Stomach smooth muscle (tissue), 2 donors: Measurements from ENCODE around the gene APPBP2.
"Not testable (repeated sequence)": the region's sequence is repeated elsewhere in the genome, so short reads cannot be mapped to it uniquely, and the experiment has no call there.

Experiments used
- H3K27ac ChIP-seq: one replicate; pipeline ENCODE4 v1.7.0; 2013; ENCODE audit warnings: mild to moderate bottlenecking, low read length, inconsistent platforms
- H3K27me3 ChIP-seq, 2 donors: one replicate each; pipeline ENCODE4 v1.7.0; 2013; ENCODE audit warnings: low read length in 2 of 2; ENCODE audit not compliant: insufficient read depth in 2 of 2, control insufficient read depth in 1 of 2
- H3K36me3 ChIP-seq, 2 donors: one replicate each; pipeline ENCODE4 v1.7.0; 2013; ENCODE audit warnings: low read length in 2 of 2; ENCODE audit not compliant: control insufficient read depth in 2 of 2, insufficient read depth in 2 of 2
- H3K4me1 ChIP-seq: one replicate; pipeline ENCODE4 v1.7.0; 2013; ENCODE audit warnings: low read length; ENCODE audit not compliant: control insufficient read depth, insufficient read depth
- H3K4me3 ChIP-seq, 2 donors: one replicate each; pipeline ENCODE4 v1.7.0; 2013; ENCODE audit warnings: low read length in 2 of 2
- H3K9ac ChIP-seq, 2 donors: one replicate each; pipeline ENCODE4 v1.7.0; 2013; ENCODE audit warnings: low read length in 2 of 2, mild to moderate bottlenecking in 1 of 2
- H3K9me3 ChIP-seq, 2 donors: one replicate each; pipeline ENCODE4 v1.7.0; 2013; ENCODE audit warnings: low read length in 2 of 2; ENCODE audit not compliant: control insufficient read depth in 2 of 2
- donor health status: healthy.
- donor health status: Pancreatic carcinoma.

Gene APPBP2

DNA sequence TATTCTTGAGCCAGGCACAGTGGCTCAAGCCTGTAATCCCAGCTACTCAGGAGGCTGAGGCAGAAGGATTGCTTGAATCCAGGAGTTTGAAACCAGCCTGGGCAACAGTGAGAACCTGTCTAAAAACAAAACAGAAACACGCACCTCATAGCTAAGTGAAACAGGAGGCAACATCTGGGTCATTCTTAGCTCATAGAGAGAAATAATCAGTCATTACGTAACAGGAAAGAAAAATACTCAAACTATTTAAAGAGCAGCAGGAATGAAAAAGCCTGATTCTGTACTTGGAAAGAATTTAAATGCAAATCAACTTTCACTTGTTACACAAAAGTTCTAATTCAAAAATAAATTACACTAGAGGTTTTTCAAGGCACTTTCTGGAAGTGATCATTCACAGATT is 86.5 kb downstream of the APPBP2 start:
- Histone ChIP-seq H3K4me3 (no peak overlapping the region), H3K9me3 (no peaks in the 10 kb centered on the region), H3K36me3 (no peaks in the 10 kb centered on the region), H3K9ac (no peak overlapping the region), H3K27ac (no peak overlapping the region), H3K27me3 (no peaks in the 10 kb centered on the region), H3K4me1 (peaks cover 7% of the 10 kb centered on the region)

DNA sequence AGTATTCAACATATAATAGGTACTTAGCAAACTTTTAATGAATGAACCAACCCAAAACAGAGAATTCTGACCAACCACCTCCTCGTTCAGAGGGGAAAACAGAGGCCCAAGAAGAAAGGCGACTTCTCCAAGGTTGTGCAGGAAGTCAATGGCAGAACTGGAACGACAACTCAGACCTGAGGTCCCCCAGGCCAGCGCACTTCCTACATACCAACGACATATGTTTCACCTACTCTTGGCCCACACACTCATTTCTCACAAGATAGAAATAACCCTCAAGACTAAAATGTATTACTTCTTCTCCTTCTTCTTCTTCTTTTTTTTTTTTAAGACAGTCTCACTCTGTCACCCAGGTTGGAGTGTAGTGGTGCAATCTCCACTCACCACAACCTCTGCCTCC is 89.4 kb downstream of the APPBP2 start:
- H3K4me3 ChIP-seq = no peak overlapping the region
- no peaks in the 10 kb centered on the region for H3K36me3 ChIP-seq
- no peak overlapping the region for H3K27ac ChIP-seq
- no peaks in the 10 kb centered on the region for H3K9me3 ChIP-seq
- no peaks in the 10 kb centered on the region for H3K27me3 ChIP-seq
- peaks cover 3% of the 10 kb centered on the region for H3K4me1 ChIP-seq
- H3K9ac ChIP-seq = no peak overlapping the region

DNA sequence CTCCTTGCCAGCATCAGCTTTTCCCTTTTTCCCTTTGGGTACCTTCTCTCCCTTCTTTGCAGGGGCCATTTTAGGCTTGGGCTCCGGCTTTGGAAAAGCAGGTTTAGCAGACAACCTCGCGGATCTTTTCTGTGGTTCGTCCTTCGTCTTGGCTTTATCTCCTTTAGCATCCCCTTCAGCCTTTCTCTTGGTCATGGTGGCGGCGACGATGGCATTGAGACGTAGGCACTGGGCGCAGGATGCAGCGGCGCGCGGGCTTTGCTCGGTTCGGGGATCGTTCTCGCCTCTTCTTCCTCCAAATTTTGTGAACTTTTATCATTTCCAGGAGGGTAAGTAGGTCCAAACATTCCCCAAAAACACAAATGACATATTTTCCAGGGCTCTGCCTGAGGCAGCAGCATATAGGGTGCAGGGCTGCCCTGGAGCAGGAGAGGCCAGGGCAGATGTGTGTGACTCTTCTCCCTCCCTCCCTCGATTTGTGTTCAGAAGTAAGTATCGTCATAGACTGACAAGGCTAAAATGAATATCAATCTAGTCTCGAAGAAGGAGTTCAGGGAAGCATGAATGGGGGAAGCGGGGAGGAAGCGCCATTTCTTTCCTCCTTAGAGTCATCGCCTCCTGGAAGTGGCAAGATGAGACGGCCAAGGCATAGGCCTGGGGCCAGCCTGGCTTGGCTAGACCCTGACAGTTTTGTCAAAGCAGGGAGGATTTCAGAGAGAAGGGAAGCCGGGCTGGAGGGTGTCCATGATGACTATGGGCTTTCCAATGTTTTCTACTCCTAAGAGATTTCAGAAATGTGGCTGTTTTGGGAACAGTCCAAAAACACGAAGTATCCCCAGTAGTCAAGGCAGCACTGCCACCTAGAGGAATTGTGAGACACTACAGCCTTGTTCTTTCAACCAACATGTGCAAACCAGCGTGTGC is 90.5 kb downstream of the APPBP2 start:
- Histone ChIP-seq H3K4me3 (peak overlapping the region in 1 of 2 donors; percentile 55), H3K27ac (no peak overlapping the region), H3K9ac (peak overlapping the region in 1 of 2 donors; percentile 47), H3K27me3 (no peaks in the 10 kb centered on the region), H3K9me3 (no peaks in the 10 kb centered on the region), H3K4me1 (peaks cover 2% of the 10 kb centered on the region), H3K36me3 (no peaks in the 10 kb centered on the region)

DNA sequence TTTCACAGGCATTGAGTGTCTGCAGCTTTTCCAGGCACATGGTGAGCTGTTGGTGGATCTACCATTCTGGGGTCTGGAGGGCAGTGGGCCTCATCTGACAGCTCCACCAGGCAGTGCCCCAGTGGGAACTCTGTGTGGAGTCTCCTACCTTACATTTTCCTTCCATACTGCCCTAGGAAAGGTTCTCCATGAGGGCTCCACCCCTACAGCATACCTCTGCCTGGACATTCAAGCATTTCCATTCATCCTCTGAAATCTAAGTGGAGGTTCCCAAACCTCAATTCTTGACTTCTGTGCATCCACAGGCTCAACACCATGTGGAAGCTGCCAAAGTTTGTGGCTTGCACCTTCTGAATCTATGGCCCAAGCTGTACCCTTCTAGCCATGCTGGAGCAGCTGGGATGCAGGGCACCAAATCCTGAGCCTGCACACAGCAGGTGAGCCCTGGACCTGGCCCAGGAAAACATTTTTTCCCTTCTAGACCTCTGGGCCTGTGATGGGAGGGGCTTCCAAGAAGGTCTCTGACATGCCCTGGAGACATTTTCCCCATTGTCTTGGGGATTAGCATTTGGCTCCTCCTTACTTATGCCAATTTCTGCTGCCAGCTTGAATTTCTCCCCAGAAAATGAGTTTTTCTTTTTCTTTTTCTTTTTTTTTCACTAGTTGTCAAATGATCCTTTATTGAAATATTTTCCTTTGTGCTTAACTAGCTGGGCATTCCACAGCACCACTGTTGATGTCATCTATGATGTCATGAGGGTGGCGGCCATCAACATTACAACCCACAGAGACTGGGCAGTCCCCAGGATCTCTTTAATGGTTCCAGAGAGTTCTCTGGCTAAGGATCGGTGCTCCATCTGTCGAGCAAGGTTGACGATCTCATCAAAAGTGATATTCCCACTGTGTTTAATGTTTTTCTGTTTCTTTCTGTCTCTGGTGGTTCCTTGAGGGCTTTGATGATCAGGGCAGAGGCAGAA is 92.7 kb downstream of the APPBP2 start:
- H3K9me3 ChIP-seq, H3K4me3 ChIP-seq, H3K4me1 ChIP-seq, H3K27me3 ChIP-seq, H3K36me3 ChIP-seq, H3K27ac ChIP-seq, H3K9ac ChIP-seq: not testable (repeated sequence)

DNA sequence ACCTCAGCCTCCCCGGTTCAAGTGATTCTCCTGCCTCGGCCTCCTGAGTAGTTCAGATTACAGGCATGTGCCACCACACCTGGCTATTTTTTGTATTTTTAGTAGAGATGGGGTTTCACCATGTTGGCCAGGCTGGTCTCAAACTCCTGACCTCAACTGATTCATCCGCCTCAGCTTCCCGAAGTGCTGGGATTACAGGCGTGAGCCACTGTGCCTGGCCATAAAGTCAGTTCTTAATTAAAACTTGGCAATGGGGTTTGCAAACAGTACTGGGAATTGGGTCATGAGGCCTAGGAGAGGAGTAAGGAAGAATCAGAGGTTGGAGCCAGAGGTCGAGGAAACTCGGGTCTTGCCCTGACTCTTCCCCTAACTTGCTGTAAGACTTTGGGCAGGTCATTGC is 95.5 kb downstream of the APPBP2 start:
- not testable (repeated sequence) for H3K27ac ChIP-seq, H3K4me3 ChIP-seq, H3K27me3 ChIP-seq, H3K9me3 ChIP-seq, H3K9ac ChIP-seq, H3K36me3 ChIP-seq, H3K4me1 ChIP-seq

DNA sequence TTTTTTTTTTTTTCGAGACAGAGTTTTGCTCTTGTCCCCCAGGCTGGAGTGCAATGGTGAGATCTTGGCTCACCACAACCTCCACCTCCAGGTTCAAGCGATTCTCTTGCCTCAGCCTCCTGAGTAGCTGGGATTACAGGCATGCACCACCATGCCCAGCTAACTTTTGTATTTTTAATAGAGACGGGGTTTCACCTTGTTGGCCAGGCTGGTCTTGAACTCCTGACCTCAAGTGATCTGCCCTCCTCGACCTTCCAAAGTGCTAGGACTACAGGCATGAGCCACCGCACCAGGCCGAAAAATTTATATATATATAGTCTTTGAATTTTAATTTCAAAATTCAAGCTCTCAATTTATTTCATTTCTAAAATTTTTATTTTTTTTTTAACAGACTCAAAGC is 97.6 kb downstream of the APPBP2 start:
- H3K27me3 ChIP-seq, H3K36me3 ChIP-seq, H3K4me1 ChIP-seq, H3K9me3 ChIP-seq, H3K9ac ChIP-seq, H3K27ac ChIP-seq, H3K4me3 ChIP-seq: not testable (repeated sequence)

DNA sequence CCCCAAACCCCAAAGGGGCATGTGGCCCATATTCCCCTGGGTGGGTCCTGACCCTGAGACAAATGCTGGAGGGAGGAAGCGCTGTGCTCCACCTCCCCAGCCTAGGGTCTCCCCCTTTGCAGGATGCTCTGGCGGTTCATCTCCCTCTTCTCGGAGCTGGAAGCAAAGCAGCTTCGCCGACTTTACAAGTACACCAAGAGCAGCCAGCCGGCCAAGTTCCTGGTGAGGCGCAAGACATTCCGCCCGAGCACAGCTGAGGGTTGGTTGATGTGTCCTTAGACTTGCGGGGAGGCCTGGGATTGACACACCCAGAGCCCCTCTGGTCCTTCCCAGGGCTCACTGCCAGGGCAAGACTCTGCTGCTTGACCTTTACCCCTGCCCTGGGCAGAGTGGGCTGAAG is 99.4 kb downstream of the APPBP2 start:
- Histone ChIP-seq H3K9me3 (no peaks in the 10 kb centered on the region), H3K4me1 (peaks cover 1% of the 10 kb centered on the region), H3K27me3 (peaks cover 0 to 3% of the 10 kb centered on the region in 2 donors), H3K9ac (no peak overlapping the region), H3K36me3 (no peaks in the 10 kb centered on the region), H3K27ac (no peak overlapping the region), H3K4me3 (no peak overlapping the region)

DNA sequence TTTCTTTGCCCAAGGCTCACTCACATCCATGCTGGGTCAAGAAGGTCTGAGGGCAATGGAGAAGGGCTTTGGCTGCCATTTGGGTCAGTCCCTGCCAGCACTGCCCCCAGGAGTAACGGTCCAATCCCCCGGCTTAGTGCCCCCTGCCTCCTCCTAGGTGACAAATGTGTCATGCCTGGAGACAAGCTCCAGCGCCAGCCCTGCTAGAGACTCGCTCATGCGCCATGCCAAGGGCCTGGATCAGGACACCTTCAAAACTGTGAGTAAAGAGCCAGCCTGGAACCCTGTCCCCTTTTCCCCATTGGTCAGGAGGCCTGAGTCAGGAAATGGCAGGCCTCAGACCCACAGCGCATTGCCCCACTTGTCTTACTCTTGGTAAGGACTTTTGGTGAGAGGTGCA is 100.4 kb downstream of the APPBP2 start:
- no peaks in the 10 kb centered on the region for H3K36me3 ChIP-seq
- no peak overlapping the region for H3K27ac ChIP-seq
- H3K4me1 ChIP-seq = peaks cover 3% of the 10 kb centered on the region
- H3K9ac ChIP-seq = no peak overlapping the region
- H3K9me3 ChIP-seq = no peaks in the 10 kb centered on the region
- H3K4me3 ChIP-seq = no peak overlapping the region
- H3K27me3 ChIP-seq = peaks cover 0 to 3% of the 10 kb centered on the region in 2 donors

DNA sequence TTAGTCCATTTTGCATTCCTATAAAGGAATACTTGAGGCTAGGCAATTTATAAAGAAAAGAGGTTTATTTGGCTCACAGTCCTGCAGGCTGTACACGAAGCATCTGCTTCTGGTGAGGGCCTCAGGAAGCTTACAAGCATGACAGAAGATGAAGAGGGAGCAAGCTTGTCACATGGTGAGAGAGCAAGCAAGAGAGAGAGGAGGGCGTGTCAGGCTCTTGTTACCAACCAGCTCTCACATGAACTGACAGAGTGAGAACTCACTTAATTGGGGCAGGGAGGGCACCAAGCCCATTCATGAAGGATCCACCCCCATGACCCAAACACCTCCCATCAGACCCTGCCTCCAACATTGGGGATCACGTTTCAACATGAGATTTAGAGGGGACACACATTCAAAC is 102.2 kb downstream of the APPBP2 start:
- no peaks in the 10 kb centered on the region for H3K36me3 ChIP-seq
- no peak overlapping the region for H3K4me3 ChIP-seq
- H3K4me1 ChIP-seq = peaks cover 3% of the 10 kb centered on the region
- H3K9me3 ChIP-seq = no peaks in the 10 kb centered on the region
- no peaks in the 10 kb centered on the region for H3K27me3 ChIP-seq
- H3K9ac ChIP-seq = no peak overlapping the region
- no peak overlapping the region for H3K27ac ChIP-seq

DNA sequence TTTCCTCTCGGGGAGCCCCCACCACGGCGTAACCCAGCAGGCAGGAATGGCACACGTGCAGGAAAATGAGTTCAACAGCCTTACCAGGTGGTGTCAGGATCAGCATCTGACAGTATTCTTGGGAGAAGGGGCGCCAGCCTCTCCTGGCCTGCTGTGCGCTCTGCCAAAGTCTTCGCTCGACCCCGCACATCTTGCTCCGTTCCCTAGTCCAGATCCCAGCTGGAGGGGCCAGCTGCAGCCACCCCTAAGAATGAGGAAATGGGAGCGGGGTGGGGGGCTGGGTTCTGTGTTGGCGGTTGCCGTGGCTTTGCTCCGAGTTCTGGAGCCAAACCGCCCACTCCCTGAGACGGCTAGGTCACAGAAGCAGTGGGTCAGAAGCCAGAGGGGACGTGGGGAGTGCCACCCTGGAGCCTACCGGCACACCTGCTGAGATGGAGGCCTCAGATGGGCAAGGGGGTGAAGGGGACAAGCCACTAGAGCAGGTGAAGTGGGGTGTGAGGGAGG is 103.8 kb downstream of the APPBP2 start, which contains the start of gene CHCT1:
CHCT1 (plus strand) TSS at position 328 of the 504 bp plus-strand sequence; CDS start at position 432, 104 bp downstream.
- H3K36me3 ChIP-seq = no peaks in the 10 kb centered on the region
- H3K9me3 ChIP-seq = no peaks in the 10 kb centered on the region
- peak within 1 kb of the TSS; percentile 60 for H3K9ac ChIP-seq
- H3K4me1 ChIP-seq = peaks cover 3% of the 10 kb centered on the region
- H3K27me3 ChIP-seq = no peaks in the 10 kb centered on the region
- H3K27ac ChIP-seq = no peak within 1 kb of the TSS
- H3K4me3 ChIP-seq = peak within 1 kb of the TSS; percentile 63 to 74
